Iris pigment epithelial cell (primary cell): ENCODE data around the gene RABL6.
"Not testable (repeated sequence)": the region's sequence is repeated elsewhere in the genome, so short reads cannot be mapped to it uniquely, and the experiment has no call there.

Experiments used
- DNase-seq: peaks from one replicate; pipeline ENCODE4 v3.0.0-alpha.2; 2011; ENCODE audit warnings: low read depth

The RABL6 gene

DNA sequence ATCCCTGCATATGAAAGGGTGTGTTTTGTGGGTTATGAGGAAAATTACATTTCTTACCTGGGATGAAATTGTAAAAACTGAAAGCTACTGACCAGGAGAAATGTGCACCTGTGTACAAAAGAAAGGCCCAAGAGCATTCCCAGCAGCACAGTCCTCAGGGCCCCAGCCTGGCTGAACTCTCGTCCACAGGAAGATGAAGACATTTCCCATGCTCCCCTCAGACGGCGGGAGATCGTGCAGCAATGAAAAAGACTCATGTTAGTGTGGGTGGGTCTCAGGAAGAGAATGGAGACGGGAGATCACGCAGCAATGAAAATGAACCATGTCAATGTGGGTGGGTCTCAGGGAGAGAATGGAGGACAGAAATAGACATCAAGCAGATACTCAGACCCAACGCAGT, 30.8 kb upstream of the RABL6 start:
- DNase-seq = no peak

DNA sequence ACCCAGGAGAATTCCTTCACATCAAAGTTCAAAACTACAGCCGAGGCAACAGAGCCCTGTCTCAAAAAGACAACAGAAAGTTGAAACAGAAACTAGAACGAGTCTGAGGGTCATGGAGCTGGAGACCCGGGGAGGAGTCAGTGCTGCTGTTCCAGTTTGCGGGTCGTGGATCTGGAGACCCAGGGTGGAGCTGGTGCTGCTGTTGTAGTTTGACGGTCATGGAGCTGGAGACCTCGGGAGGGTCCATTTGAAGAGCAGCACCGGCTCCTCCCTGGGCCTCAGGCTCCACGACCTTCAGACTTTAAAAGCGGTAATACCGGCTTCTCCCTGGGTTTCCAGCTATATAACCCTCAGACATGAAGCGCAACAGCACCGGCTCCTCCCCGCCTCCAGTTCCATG, 30.4 kb upstream of the RABL6 start:
- no peak for DNase-seq

DNA sequence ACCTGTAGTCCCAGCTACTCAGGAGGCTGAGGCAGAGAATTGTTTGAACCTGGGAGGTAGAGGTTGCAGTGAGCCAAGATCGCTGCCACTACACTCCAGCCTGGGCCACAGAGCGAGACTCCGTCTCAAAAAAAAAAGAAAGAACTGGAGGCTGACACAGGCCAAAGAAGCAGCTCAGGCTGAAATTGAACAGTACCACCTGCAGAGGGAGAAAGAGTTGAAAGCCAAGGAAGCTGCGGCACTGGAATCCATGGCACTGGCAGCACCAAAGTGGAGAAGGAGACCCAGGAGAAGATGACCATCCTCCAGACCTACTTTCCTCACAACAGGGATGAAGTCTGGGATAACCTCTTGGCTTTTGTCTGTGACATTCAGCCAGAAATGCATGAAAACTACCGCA, 27.9 kb upstream of the RABL6 start:
- no peak for DNase-seq

DNA sequence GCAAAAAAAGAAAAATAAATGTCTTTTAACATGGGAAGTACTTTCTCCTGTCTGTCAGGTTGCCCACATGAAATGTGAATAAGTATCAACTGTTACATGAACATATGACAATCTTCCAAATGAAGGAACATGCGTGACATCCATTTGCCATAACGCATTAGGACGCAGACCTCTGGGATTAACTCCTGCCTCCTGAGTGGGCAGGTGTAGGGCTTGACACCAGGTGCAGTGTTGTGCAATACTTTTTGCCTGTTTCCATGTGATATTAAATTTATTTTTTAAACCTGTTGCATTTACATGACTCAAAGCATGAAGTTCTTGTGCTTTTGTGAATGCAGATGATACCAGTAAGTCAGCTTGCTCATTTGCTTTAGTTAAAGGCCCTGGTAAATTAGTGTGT, 25.3 kb upstream of the RABL6 start:
- DNase-seq = no peak

DNA sequence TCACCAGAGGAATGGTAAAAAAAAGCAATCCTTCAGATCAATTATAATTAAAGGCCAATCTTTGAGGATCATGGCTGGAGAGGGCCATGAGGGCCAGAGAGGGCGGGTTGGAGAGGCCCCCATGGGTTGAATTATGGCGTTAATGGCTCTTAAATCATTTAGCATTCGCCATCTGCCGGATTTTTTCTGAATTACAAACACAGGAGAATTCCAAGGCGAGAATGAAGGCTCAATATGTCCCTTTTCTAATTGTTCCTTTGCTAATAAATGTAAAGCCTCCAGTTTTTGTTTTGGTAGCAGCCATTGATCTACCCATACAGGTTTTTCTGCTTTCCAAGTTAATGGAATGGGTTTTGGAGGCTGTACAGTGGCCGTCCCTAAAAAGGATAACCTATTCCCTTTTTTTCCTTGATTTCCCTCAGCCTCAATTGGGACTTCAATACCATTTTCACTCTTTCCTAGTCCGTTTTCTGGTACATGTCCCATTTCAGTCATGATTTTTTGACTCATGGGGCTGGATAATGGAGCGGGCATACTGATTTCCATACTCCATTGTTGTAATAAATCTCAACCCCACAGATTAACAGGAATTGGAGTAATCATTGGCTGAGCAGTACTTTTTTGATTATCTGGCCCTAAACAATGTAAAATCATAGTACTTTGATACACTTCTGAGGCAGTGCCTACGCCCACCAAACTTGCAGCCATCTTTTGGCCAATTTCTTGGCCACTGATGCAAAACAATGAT, 23.3 kb upstream of the RABL6 start:
- DNase-seq = no peak

DNA sequence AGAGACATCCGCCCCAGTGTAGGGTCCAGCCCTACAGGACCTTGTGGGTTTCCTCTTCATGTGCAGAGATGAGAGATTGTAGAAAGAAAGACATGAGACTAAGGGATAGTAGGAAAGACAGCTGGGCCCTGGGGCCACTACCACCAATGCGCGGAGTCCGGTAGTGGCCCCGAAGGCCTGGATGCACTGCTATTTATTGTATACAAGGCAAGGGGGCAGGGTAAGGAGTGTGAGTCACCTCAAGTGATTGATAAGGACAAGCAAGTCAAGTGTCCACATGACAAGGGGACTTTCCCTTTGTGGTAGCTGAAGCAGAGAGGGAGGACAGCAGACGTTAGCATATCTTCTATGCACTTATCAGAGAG, 22.8 kb upstream of the RABL6 start:
- DNase-seq = no peak

DNA sequence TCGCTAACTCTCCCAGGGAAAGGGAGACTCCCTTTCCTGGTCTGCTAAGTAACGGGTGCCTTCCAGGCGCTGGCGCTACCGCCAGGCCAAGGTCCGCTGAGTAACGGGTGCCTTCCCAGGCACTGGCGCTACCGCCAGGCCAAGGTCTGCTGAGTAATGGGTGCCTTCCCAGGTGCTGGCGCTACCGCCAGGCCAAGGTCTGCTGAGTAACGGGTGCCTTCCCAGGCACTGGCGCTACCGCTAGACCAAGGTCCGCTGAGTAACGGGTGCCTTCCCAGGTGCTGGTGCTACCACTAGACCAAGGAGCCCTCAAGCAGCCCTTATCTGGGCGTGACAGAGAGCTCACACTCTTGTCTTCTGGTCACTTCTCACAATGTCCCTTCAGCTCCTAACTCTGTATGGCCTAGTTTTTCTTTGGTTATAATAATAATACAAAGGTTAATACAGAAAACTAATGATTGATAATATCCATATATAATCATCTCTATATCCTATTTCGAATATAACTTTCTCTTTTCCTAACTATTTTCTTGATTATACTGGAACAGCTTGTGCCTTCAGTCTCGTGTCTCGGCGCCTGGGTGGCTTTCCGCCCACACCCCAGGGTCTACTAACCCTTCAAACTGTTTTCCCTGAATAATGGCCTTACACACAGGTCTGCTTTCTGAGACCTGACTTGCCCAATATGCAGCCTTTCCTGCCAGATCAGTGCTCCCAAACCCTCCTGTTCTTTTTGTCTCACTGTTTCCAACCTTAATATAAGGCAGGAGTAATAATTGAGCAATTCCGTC, 22.0 kb upstream of the RABL6 start:
- DNase-seq = not testable (repeated sequence)

DNA sequence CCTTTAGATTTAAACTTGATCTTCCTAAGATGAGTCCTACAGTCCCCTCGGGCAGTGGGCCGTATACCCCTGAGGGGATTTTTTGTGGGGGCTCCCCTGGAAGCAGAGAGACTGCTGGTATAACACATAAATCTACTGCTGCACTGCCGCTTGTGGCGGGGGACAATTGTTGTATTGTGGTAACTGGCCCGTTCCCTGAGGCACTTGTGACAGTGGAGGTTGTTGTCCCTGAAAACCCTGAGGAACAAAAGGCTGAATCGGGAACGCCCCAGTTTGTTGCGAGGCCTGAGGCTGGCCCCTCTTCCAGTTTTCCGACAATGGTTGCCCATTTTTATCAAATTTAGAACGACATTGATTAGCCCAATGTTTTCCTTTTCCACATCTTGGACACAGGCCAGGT, 21.3 kb upstream of the RABL6 start:
- DNase-seq = no peak

DNA sequence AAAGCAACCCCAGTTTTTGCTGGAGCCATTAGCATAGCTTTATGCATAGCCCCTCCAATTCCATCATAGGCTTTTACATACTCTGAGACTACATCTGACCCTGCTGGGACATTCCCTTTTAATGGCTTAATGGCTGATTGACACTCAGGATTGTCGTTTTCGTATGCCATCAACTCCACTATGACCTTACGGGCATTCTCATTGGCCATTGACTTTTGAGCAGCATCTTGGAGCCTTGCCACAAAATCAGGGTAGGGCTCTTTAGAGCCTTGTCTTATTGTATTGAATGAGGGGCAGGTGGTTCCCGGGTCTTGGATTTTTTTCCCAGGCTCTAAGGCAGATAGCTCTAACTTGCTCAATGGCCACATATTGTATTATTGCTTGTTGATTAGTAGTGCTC, 20.8 kb upstream of the RABL6 start:
- not testable (repeated sequence) for DNase-seq

DNA sequence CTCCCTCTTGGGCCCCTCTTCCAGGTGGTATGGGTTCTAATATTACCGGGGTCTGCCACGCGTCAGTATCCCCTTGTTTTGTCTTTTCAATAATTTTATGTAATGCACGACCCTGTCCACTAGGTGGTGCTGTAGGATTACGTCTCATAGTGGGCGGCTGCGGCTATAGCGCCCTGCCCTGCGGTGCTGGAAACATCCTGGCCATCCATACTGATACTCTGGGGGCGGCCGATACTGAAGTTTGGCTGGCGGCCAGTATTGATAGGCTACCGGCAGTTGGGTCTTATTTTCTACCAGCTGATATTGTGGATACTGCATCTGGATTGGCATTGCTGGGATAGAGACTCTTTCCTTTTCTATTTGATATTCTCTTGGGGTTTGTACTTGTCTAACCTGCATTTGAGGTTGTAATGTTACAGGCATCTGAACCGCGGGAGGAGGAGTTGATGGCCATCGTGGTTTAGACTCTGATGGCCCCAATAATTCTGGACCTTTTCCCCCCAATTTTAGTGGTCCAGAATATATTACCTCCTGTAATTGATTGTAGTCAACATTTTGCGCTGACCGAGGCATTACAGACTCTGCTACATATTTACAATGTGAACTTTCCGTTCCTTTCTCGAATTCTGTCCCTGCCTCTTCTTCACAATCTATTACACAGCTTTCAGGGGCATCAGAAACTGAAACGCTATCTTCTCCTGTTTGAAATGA, 19.9 kb upstream of the RABL6 start:
- DNase-seq = peak; percentile 32

DNA sequence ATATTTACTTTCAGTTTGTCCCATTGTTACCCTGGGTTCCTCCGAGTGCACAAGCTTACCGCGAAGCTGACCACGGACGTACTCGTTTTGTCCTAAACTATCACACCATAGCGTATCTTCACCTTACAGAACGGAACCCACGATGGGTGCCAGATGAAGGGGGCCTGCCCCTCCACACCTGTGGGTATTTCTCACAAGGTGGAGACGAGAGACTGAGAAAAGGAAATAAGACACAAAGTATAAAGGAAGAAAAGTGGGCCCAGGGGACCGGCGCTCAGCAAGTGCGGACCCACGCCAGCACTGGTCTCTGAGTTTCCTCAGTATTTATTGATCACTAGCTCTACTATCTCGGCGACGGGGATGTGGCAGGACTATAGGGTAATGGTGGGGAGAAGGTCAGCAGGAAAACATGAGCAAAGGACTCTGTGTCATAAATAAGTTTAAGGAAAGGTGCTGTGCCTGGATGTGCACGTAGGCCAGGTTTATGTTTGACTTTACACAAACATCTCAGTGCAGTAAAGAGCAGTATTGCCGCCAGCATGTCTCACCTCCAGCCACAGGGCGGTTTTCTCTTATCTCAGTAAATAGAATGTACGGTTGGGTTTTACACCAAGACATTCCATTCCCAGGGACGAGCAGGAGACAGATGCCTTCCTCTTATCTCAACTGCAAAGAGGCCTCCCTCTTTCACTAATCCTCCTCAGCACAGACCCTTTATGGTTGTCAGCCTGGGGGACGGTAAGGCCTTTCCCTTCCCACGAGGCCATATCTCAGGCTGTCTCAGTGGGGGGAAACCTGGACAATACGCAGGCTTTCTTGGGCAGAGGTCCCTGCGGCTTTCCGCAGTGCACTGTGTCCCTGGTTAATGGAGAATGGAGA, 18.9 kb upstream of the RABL6 start:
- DNase-seq = not testable (repeated sequence)

DNA sequence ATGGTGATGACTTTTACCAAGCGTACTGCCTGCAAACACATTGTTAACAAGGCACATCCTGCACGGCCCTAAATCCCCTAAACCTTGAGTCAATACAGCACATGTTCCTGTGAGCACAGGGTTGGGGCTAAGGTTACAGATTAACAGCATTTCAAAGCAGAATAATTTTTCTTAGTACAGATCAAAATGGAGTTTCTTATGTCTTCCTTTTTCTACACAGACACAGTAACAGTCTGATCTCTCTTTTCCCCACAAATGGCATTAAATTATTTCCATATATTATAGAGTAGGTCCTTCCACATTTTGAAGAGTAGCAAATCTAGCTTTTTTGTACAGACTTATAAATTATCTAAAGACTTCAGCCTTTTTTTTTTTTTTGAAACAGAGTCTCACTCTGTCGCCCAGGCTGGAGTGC, 18.2 kb upstream of the RABL6 start:
- DNase-seq = no peak

DNA sequence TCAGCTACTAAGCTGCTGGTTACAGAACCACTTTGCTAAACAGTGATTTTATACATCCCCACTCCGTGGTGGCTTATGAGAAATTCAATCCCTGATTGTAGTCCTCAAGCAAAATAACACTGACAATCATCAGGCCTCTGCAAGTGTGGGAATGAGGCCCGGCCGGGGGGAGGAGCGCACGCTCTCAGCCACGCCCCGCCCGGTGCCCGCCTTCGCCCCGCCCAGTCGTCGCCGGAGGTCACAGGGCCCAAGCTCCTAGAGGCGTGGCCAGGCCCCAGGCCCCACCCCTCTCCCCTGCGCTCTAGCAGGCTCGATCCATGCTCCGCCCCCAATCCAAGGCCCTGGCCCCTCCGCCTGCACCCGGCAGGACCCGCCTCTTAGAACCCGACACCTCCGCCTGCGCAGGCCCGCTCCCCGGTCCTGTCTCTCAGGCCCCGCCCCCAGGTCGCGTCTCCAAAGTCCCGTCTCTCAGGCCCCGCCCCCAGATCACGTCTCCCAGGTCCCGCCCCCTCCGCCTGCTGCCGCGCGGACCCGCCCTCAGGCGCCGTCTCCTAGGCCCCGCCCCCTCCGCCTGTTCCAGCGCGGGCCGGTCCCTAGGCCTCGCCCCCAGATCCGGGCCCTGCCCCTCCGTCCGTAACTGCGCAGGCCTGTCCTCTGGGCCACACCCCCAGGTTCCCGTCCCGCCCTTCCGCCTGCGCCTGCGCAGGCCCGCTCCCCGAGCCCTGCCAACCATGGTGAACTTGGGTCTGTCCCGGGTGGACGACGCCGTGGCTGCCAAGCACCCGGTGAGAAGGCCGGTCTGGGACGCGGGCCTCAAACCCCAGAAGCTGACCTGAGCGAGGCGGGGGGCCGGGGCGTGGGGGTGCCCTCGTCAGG, 16.9 kb upstream of the RABL6 start, which contains the start of gene TMEM141:
Gene TMEM141 (plus strand): TSS at position 705 of the 876 bp plus-strand sequence. CDS start 27 bp downstream, at position 732.
- DNase-seq = peak; percentile 99

DNA sequence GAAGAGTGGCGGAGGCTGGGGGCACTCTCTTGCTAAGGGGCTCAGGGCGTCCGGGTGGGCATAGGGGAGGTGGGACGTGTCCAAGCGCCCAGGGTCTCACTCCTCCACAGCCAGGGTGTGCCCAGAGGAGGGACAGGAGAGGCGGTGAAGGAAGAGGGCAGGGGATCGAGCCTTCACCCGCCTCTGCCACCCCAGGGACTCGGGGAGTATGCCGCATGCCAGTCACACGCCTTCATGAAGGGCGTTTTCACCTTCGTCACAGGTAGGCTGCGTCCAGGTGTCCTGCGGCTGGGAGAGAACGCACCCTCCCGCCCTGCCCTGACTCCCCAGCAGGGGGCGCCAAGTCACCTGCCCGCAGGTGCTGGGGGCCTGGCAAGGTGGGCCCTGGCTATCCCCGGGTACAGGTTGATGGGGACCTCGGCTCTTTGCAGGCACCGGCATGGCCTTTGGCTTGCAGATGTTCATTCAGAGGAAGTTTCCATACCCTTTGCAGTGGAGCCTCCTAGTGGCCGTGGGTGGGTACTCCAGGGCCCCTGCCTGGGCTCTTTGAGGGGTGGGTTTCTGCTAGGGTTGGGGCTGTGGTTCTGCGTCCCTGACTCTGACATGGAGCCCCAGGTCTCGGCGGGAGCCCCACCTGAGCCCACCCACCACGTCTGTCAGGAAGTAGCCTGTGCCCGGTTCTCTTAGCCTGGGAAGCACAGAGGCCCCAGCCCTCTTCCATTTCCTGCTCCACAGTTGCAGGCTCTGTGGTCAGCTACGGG, 16.1 kb upstream of the RABL6 start:
- no peak for DNase-seq

DNA sequence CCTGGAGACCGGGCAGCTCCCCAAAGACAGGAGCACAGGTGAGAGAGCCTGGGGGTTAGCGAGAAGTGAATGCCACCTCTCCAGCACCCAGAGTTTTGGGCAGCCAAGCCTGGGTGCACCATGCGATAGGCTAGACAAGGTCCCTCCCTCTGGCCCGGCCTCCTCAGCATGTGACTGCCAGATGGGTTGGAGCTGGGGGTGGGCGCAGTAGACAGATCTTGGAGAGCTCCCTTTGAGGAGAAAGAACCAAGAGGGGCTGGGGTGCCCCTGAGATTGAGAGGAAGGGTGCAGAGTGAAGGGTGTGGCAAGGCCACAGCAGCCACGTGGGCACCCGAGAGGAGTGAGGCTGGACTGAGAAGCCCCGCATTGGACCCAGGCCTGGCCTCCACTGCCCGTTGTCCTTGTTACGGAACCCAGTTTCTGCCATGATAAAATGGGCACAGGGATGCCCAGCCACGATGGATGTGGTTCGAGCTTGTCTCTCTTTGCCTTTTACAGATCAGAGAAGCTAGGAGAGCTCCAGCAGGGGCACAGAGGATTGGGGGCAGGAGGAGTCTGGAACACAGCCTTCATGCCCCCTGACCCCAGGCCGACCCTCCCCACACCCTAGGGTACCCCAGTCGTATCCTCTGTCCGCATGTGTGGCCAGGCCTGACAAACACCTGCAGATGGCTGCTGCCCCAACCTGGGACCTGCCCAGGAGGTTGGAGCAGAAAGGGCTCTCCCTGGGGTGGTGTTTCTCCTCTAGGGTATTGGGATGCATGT, 15.2 kb upstream of the RABL6 start:
- DNase-seq = no peak

DNA sequence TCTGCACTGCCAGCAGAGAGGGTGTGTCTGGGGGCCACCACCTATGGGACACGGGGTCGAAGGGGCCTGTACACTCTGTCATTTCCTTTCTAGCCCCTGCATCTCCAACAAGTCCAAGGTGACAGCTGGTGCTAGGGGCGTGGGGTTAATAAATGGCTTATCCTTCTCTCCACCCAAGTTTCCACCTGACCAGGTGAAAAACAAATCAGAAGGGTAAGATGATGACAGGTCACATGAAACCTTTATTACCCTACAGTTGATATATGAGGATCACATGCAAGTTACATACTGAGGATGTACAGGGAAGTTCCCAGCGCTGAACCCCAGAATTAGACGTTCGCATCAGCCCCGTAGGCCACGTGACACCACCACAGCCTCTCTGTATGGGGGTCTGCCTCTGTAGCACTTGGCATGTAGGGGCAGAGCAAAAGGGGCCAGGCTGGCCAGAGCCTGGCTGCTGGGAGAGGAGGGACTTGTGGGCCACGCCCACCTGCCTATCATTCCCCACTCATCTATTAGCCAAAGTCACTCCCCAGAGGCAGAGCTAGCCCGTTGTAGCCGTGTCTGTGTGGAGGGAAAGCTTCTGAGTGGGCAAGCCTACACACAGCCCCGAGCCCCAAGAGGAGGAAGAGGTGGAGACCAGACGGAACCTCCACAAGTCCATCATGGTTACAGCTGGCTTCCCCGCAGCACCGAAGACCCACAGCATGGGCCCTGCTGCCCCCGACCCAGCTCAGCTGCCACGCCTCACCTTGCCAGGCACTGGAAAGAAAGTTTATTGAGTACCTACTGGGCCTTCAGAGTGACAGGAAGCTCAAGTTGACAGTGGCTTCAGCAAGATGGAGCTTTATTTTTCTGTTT, 14.4 kb upstream of the RABL6 start:
- DNase-seq = peak; percentile 21

DNA sequence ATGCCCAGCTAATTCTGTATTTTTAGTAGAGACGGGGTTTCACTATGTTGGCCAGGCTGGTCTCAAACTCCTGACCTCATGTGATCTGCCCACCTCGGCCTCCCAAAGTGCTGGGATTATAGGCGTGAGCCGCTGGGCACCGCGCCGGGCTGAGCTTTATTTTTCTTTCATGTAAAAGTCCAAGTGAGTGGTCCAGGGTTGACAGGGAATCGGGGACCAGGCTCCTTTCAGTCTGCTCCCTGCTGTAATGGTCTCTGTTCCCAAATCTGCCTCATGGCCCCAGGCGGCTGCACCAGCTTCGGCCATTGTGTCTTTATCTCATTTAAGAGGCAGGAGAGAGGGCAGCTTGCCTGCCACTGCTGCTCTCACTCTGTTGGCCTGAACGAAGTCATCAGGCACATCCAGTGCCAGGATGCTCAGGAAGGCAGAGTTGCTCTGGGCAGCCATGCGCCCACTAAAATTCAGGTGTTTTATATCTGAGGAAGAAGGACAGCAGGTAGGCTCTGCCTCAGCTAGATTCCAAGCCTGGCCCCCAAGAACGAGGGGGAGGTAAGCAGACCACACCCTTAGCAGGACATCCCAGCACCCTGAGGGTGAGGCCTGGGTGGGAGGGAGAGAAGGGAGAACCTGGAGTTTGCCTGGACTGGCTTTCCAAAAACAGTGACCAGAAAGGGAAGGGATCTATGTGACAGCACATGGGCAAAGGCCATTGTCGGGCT, 13.3 kb upstream of the RABL6 start:
- DNase-seq = no peak

DNA sequence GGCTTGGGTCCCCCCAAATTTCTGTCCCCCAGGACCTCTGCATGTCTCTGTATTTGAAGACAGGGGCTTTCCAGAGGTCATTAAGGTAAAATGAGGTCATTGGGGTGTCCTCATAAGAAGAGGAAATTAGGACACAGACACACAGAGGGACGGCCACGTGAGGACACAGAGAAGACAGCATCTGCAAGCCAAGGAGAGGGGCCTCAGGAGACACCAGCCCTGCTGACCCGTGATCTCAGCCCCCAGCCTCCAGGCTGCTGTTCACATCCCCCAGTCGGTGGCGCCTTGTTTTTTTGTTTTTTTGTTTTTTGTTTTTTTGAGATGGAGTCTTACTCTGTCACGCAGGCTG, 12.8 kb upstream of the RABL6 start:
- DNase-seq = no peak
